ENCODE data around the gene TPRG1L.
"Not testable (repeated sequence)": the region's sequence is repeated elsewhere in the genome, so short reads cannot be mapped to it uniquely, and the experiment has no call there.

TPRG1L gene

GRCh38 chr1:3609769-3610526 is 14.9 kb upstream of the TPRG1L start:
- no peak for DNase-seq (ENCODE audit: low read depth)

- DNase-seq (ENCODE audit: low read depth), result no peak
Measured at GRCh38 chr1:3610527-3611169, 14.2 kb upstream of the TPRG1L start.

- peak; percentile 26 for DNase-seq (ENCODE audit: low read depth)
Measured at GRCh38 chr1:3611170-3612019, 13.4 kb upstream of the TPRG1L start, which contains the start of gene MEGF6. MEGF6 (minus strand) TSS chr1:3611508; CDS start chr1:3611268, 240 bp downstream.

GRCh38 chr1:3612123-3612522 is 12.7 kb upstream of the TPRG1L start:
- DNase-seq (ENCODE audit: low read depth), result no peak

GRCh38 chr1:3614755-3615742 is 9.8 kb upstream of the TPRG1L start:
- no peak for DNase-seq (ENCODE audit: low read depth)

GRCh38 chr1:3616861-3617260 is 8.0 kb upstream of the TPRG1L start:
- no peak for DNase-seq (ENCODE audit: low read depth)

GRCh38 chr1:3617806-3618345 is 6.9 kb upstream of the TPRG1L start:
- DNase-seq (ENCODE audit: low read depth), result no peak

GRCh38 chr1:3618531-3618880 is 6.3 kb upstream of the TPRG1L start:
- no peak for DNase-seq (ENCODE audit: low read depth)

- DNase-seq (ENCODE audit: low read depth), result peak; percentile 44
Measured at GRCh38 chr1:3618881-3619671, 5.7 kb upstream of the TPRG1L start.

GRCh38 chr1:3620708-3621107 is 4.1 kb upstream of the TPRG1L start:
- no peak for DNase-seq (ENCODE audit: low read depth)

- DNase-seq (ENCODE audit: low read depth), result not testable (repeated sequence)
Measured at GRCh38 chr1:3621151-3621671, 3.6 kb upstream of the TPRG1L start.

GRCh38 chr1:3622102-3622501 is 2.7 kb upstream of the TPRG1L start:
- not testable (repeated sequence) for DNase-seq (ENCODE audit: low read depth)

- no peak for DNase-seq (ENCODE audit: low read depth)
Measured at GRCh38 chr1:3623441-3624199, 1.2 kb upstream of the TPRG1L start.

GRCh38 chr1:3625151-3625907 is 514 bp downstream of the TPRG1L start:
- no peak for DNase-seq (ENCODE audit: low read depth)

GRCh38 chr1:3626025-3626424 is 1.2 kb downstream of the TPRG1L start:
- no peak for DNase-seq (ENCODE audit: low read depth)

- DNase-seq (ENCODE audit: low read depth), result no peak
Measured at GRCh38 chr1:3627515-3628253, 2.9 kb downstream of the TPRG1L start.

- DNase-seq (ENCODE audit: low read depth), result no peak
Measured at GRCh38 chr1:3628445-3628844, 3.6 kb downstream of the TPRG1L start.
